H9 (cell line): Measurements from ENCODE around the gene CCDC7. TPM values are rescaled to one million over a fixed set of nuclear protein-coding genes. Genes with fewer than 3 reads are reported as not detected.

Experiments used
- DNase-seq: peaks from one replicate; pipeline ENCODE4 v3.0.0-alpha.2; 2017
- H2AFZ ChIP-seq: one replicate; pipeline ENCODE4 v1.6.1; 2013; ENCODE audit warnings: mild to moderate bottlenecking, low read length, control low read depth, moderate library complexity
- H2AK5ac ChIP-seq: 2 replicates; pipeline ENCODE4 v1.6.1; 2013; ENCODE audit warnings: low read length, control low read depth, mixed read lengths; ENCODE audit not compliant: insufficient read length
- H2BK120ac ChIP-seq: one replicate; pipeline ENCODE4 v1.6.1; 2013; ENCODE audit warnings: low read depth, mild to moderate bottlenecking, low read length, control low read depth, inconsistent platforms; ENCODE audit not compliant: poor library complexity, severe bottlenecking
- H2BK12ac ChIP-seq: 2 replicates; pipeline ENCODE4 v1.6.1; 2013; ENCODE audit warnings: low read length, control low read depth, mixed read lengths, low read depth; ENCODE audit not compliant: insufficient read length
- H2BK15ac ChIP-seq: 2 replicates; pipeline ENCODE4 v1.6.1; 2013; ENCODE audit warnings: low read depth, low read length, control low read depth
- H2BK20ac ChIP-seq: one replicate; pipeline ENCODE4 v1.6.1; 2013; ENCODE audit warnings: low read depth, mild to moderate bottlenecking, low read length, control low read depth, inconsistent platforms; ENCODE audit not compliant: poor library complexity, severe bottlenecking
- H2BK5ac ChIP-seq: 2 replicates; pipeline ENCODE4 v1.6.1; 2013; ENCODE audit warnings: low read length, control low read depth, mixed read lengths; ENCODE audit not compliant: insufficient read length
- H3K14ac ChIP-seq: 2 replicates; pipeline ENCODE4 v1.6.1; 2013; ENCODE audit warnings: low read length, control low read depth; ENCODE audit not compliant: insufficient read depth
- H3K18ac ChIP-seq: 2 replicates; pipeline ENCODE4 v1.6.1; 2013; ENCODE audit warnings: low read depth, mild to moderate bottlenecking, mixed read lengths, low read length, control low read depth; ENCODE audit not compliant: insufficient read length
- H3K23ac ChIP-seq: 2 replicates; pipeline ENCODE4 v1.6.1; 2013; ENCODE audit warnings: low read length, control low read depth, mixed read lengths, low read depth; ENCODE audit not compliant: insufficient read length
- H3K23me2 ChIP-seq: 2 replicates; pipeline ENCODE4 v1.6.1; 2013; ENCODE audit warnings: low read depth, mild to moderate bottlenecking, mixed read lengths, low read length, control low read depth; ENCODE audit not compliant: insufficient read length, poor library complexity, severe bottlenecking
- H3K27ac ChIP-seq: 2 replicates; pipeline ENCODE4 v1.5.1; 2013; ENCODE audit warnings: low read length, control low read depth, mixed read lengths, low read depth; ENCODE audit not compliant: insufficient read length
- H3K27me3 ChIP-seq: 2 replicates; pipeline ENCODE4 v1.6.1; 2013; ENCODE audit warnings: low read length, control low read depth, inconsistent platforms; ENCODE audit not compliant: insufficient read depth
- H3K4ac ChIP-seq: 2 replicates; pipeline ENCODE4 v1.6.1; 2013; ENCODE audit warnings: low read depth, mild to moderate bottlenecking, control low read depth, inconsistent platforms, low read length, moderate library complexity
- H3K4me1 ChIP-seq: 2 replicates; pipeline ENCODE4 v1.6.1; 2013; ENCODE audit warnings: low read length, control low read depth, inconsistent platforms; ENCODE audit not compliant: insufficient read depth
- H3K4me2 ChIP-seq: 2 replicates; pipeline ENCODE4 v1.6.1; 2013; ENCODE audit warnings: low read length, control low read depth, mixed read lengths; ENCODE audit not compliant: insufficient read length, insufficient read depth
- H3K56ac ChIP-seq: 2 replicates; pipeline ENCODE4 v1.6.1; 2013; ENCODE audit warnings: low read depth, mild to moderate bottlenecking, mixed read lengths, low read length, control low read depth; ENCODE audit not compliant: insufficient read length
- H3K79me1 ChIP-seq: 2 replicates; pipeline ENCODE4 v1.6.1; 2013; ENCODE audit warnings: low read depth, mild to moderate bottlenecking, moderate library complexity, low read length, control low read depth, inconsistent platforms; ENCODE audit not compliant: insufficient read depth, poor library complexity, severe bottlenecking
- H3K79me2 ChIP-seq: 2 replicates; pipeline ENCODE4 v1.6.1; 2013; ENCODE audit warnings: low read length, control low read depth, inconsistent platforms; ENCODE audit not compliant: insufficient read depth
- H3K9ac ChIP-seq: 2 replicates; pipeline ENCODE4 v1.6.1; 2013; ENCODE audit warnings: low read length, control low read depth, mixed read lengths; ENCODE audit not compliant: insufficient read length; ENCODE audit errors: extremely low read depth
- H3K9me3 ChIP-seq: one replicate; pipeline ENCODE4 v1.6.1; 2013; ENCODE audit warnings: low read depth, low read length, inconsistent platforms; ENCODE audit not compliant: control insufficient read depth
- H3T11ph ChIP-seq: one replicate; pipeline ENCODE4 v1.6.1; 2013; ENCODE audit warnings: mild to moderate bottlenecking, low read length, control low read depth, inconsistent platforms
- H4K20me1 ChIP-seq: one replicate; pipeline ENCODE4 v1.6.1; 2013; ENCODE audit not compliant: control insufficient read depth, insufficient read length, insufficient read depth
- H4K5ac ChIP-seq: 2 replicates; pipeline ENCODE4 v1.6.1; 2013; ENCODE audit warnings: low read depth, mild to moderate bottlenecking, mixed read lengths, low read length, control low read depth; ENCODE audit not compliant: insufficient read length
- H4K8ac ChIP-seq: replicated peaks from 2 replicates; pipeline ENCODE4 v1.6.1; 2013; ENCODE audit warnings: low read length, control low read depth, mixed read lengths, low read depth; ENCODE audit not compliant: insufficient read length
- H4K91ac ChIP-seq: 2 replicates; pipeline ENCODE4 v1.6.1; 2013; ENCODE audit warnings: low read depth, mild to moderate bottlenecking, moderate library complexity, mixed read lengths, low read length, control low read depth; ENCODE audit not compliant: insufficient read length
- H3K27ac Mint-ChIP-seq, 3 experiments: 2 replicates in 2 of 3; 3 replicates in 1 of 3; pipeline ENCODE4 v1.8.0; 2020 to 2021; ENCODE audit warnings: mixed read lengths in 3 of 3, mild to moderate bottlenecking in 1 of 3, moderate library complexity in 1 of 3
- H3K27me3 Mint-ChIP-seq: 2 replicates; pipeline ENCODE4 v1.8.0; 2021; ENCODE audit warnings: low read depth, mild to moderate bottlenecking, moderate library complexity, mixed read lengths
- H3K36me3 Mint-ChIP-seq, 3 experiments: 2 replicates in 2 of 3; 3 replicates in 1 of 3; pipeline ENCODE4 v1.8.0; 2020 to 2021; ENCODE audit warnings: low read depth in 3 of 3, mixed read lengths in 3 of 3; ENCODE audit not compliant: insufficient read depth in 1 of 3
- H3K4me1 Mint-ChIP-seq, 2 experiments: 2 replicates each; pipeline ENCODE4 v1.8.0; 2020; ENCODE audit warnings: mixed read lengths in 2 of 2
- H3K4me3 Mint-ChIP-seq, 2 experiments: 2 replicates in 1 of 2; 3 replicates in 1 of 2; pipeline ENCODE4 v1.8.0; 2020 to 2021; ENCODE audit warnings: mild to moderate bottlenecking in 2 of 2, mixed read lengths in 2 of 2, moderate library complexity in 1 of 2
- H3K9me3 Mint-ChIP-seq, 2 experiments: 2 replicates in 1 of 2; 3 replicates in 1 of 2; pipeline ENCODE4 v1.8.0; 2020; ENCODE audit warnings: mild to moderate bottlenecking in 2 of 2, mixed read lengths in 2 of 2, moderate library complexity in 1 of 2
- WGBS: extraction: QIAGEN DNeasy Blood & Tissue Kit; methylation state at CpG from one replicate; pipeline ENCODE4 v1.1.7; 2013; ENCODE audit warnings: missing lambda C conversion rate, low lambda C conversion rate, mixed read lengths; ENCODE audit not compliant: insufficient read length; ENCODE audit errors: extremely low coverage; 5-methylcytosine and 5-hydroxymethylcytosine counted together
- total RNA-seq: library from RNA; stranded (reverse); gene quantifications from 2 replicates; pipeline ENCODE4 v1.2.1, GENCODE V29; 2021
- TF ChIP-seq, protein P1 (sequence below): fragments of 200-600 bp; sonication (generic); conservative IDR thresholded peaks from 3 replicates; pipeline ENCODE4 v1.8.0; 2021; ENCODE audit warnings: antibody characterized with exemption, mild to moderate bottlenecking

The CCDC7 gene
- total RNA-seq, 1 experiment from 2014 or later = 1.6 TPM

DNA sequence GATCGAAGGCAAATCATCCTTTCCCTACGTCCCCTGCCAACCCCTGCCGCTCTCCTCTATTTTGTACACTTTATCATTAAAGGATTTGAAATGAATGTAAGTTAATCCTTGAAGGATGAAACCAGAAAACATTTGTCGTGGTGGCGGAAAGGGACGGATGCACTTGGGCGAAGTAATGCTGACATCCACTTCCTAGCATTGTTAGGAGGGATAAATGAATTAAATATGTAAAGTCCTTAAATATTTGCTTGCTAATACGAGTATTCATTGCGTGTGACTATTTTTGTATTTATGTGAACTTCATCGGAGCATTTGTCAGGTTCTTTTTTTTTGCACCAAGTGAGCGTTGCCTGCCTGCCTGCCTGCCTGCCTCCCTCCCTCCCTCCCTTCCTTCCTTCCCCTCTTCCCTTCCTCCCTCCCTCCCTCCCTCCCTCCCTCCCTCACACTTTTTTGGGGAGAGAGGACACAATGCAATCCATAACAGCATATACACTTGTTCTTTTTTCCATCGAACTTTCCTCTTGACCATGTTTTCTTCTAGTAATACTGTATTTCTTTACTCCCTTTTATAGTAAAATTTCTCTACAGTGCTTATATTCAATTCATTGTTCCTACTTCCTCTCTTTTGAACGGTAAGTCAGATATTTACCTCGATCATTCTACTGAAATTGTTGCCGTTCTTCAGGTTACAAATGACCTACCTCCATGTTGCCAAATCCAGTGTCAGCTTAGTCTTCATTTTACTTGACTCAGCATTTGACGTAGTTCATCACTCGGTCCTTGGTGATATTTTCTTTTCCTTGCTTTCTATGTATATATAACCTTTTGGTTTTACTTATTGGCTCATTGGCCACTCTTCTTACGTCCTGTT lies 831 bp downstream of the CCDC7 start:
- Histone ChIP-seq H3K79me2 (no peaks in the 10 kb centered on the region), H4K20me1 (no peaks in the 10 kb centered on the region), H4K8ac (no peak overlapping the region), H3K14ac (peak overlapping the region; percentile 79; the same call in 1 of the 2 replicates), H2BK5ac (no peak overlapping the region), H4K91ac (no peak overlapping the region), H2BK120ac (no peak overlapping the region), H3K56ac (no peak overlapping the region), H3K23ac (no peak overlapping the region), H3T11ph (no peak overlapping the region), H3K4ac (no peak overlapping the region), H3K18ac (peak overlapping the region; percentile 62), H4K5ac (no peak overlapping the region), H2AFZ (peak overlapping the region; percentile 96), H3K27me3 (no peaks in the 10 kb centered on the region), H3K23me2 (peaks cover 10% of the 10 kb centered on the region), H2BK15ac (no peak overlapping the region), H3K4me2 (peak overlapping the region; percentile 90), H2BK20ac (no peak overlapping the region), H2BK12ac (no peak overlapping the region), H2AK5ac (no peak overlapping the region), H3K9me3 (no peaks in the 10 kb centered on the region), H3K79me1 (no peaks in the 10 kb centered on the region), H3K9ac (peak overlapping the region; percentile 77), H3K27ac (no peak overlapping the region), H3K4me1 (no peaks in the 10 kb centered on the region; the same call in 1 of the 2 replicates)
- peaks cover 0 to 2% of the 10 kb centered on the region in 2 experiments; a peak in 2 of 5 replicates for H3K9me3 Mint-ChIP-seq
- H3K27ac Mint-ChIP-seq = peak overlapping the region; percentile 39 to 92 (median 90); a peak in 6 of 7 replicates
- TF ChIP-seq, protein P1, sequence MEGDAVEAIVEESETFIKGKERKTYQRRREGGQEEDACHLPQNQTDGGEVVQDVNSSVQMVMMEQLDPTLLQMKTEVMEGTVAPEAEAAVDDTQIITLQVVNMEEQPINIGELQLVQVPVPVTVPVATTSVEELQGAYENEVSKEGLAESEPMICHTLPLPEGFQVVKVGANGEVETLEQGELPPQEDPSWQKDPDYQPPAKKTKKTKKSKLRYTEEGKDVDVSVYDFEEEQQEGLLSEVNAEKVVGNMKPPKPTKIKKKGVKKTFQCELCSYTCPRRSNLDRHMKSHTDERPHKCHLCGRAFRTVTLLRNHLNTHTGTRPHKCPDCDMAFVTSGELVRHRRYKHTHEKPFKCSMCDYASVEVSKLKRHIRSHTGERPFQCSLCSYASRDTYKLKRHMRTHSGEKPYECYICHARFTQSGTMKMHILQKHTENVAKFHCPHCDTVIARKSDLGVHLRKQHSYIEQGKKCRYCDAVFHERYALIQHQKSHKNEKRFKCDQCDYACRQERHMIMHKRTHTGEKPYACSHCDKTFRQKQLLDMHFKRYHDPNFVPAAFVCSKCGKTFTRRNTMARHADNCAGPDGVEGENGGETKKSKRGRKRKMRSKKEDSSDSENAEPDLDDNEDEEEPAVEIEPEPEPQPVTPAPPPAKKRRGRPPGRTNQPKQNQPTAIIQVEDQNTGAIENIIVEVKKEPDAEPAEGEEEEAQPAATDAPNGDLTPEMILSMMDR = no peak
- peaks cover 7 to 10% of the 10 kb centered on the region in 2 experiments for H3K4me1 Mint-ChIP-seq
- no CpG with 5 or more reads among the region's 18 CpGs for WGBS
- peaks cover 4% of the 10 kb centered on the region; the same call in 1 of the 2 replicates for H3K27me3 Mint-ChIP-seq
- DNase-seq = no peak
- H3K4me3 Mint-ChIP-seq = peak overlapping the region; percentile 69 to 88
- H3K36me3 Mint-ChIP-seq = no peaks in the 10 kb centered on the region
